NCI-H2107 (cell line): ENCODE results near the gene CIC.
"Not testable (repeated sequence)": the region's sequence is repeated elsewhere in the genome, so short reads cannot be mapped to it uniquely, and the experiment has no call there.

Experiments used
- DNase-seq: peaks from one replicate; lab custom pipeline; 2025; lab: John Stamatoyannopoulos, UW

Gene CIC

DNA sequence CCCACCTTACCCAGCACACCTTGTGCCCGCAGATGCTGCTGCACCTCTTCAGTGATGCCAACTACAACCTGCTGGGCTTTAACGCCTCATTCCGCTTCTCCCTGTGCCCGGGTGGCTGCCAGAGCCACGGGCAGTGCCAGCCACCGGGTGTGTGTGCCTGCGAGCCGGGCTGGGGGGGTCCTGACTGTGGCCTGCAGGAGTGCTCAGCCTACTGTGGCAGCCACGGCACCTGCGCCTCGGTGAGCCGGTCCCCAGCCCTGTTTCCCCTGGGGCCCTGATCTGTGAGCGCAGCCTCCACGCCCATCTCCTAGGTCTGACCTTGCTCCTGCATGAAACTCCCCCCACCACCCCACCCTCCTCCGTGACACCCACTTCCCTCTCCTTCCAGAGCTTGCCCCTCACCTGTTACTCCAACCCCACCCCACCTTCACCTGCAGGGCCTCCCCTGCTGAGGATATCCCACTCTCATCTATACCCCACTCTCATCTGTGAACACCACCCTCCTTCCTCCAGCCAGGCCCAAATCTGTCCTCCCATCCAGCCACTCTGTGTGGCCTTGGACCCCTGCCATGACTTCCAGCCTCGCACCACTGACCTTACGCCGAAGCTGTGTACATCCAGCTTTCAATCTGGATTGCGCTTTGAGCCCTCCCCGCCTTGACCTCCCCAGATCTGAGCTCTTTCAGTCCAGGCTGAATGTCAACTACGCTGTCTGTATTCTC is 65.1 kb downstream of the CIC start:
- no peak for DNase-seq

DNA sequence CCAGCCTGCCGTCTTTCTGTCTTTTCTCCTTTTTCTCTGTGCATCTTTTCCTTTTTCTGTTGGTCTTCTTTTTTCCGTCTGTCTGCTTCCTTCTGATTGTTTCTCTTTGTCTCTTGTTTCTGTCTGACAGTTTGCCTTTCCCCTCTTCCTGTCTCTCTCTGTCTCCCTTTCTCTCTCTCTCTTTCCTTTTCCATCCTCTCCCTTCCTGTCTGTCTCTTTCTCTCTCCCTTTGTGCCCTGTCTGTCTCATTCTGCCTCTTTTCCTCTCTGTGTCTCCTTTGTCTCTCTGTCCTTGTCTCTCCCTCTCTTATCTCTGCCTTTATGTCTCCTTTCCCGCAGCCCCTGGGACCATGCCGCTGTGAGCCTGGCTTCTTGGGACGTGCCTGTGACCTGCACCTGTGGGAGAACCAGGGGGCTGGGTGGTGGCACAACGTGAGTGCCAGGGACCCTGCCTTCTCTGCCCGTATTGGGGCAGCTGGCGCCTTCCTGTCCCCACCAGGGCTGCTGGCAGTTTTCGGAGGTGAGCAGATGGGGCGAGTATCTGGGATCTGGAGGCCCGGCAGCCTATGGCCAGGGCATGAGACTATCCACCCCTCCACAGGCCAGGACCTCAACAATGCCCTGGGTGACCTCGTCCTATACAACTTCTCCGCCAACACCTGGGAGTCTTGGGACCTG is 65.8 kb downstream of the CIC start:
- no peak for DNase-seq

DNA sequence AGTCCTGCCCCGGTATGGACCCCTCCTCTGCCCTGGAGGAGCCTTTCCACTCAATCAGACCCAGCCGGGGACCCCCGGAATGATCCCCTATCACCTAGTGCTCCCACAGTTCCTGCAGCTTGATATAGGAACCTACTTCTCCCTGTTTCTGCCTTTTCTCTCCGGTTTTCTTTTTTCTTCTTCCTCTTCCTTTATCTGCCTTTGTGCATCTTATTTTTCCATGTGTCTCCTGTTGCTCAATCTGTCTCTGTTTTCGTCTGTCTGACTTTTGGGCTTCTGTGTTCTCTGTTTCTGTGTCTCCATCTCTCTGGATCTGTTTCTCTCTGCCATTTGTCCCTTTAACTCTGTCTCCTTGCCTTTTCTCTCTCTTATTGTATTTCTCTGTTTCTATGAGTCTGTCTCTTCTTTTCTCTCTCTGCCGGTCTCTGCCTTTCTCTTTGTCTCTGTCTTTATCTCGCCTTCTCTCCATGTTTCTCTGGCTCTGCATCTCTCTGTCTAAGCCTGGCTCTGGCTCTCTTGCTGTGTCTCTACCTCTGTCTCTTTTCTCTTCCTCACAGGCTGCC is 66.4 kb downstream of the CIC start:
- DNase-seq = no peak

DNA sequence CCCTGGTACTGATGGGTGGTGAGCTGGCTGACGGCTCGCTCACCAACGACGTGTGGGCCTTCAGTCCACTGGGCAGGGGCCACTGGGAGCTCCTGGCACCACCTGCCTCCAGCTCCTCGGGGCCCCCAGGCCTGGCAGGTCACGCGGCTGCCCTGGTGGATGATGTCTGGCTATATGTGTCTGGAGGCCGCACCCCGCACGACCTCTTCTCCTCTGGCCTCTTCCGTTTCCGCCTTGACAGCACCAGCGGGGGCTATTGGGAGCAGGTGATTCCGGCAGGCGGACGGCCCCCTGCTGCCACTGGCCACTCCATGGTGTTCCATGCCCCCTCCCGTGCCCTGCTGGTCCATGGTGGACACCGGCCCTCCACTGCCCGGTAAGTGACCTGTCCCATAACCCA is 66.9 kb downstream of the CIC start:
- no peak for DNase-seq

DNA sequence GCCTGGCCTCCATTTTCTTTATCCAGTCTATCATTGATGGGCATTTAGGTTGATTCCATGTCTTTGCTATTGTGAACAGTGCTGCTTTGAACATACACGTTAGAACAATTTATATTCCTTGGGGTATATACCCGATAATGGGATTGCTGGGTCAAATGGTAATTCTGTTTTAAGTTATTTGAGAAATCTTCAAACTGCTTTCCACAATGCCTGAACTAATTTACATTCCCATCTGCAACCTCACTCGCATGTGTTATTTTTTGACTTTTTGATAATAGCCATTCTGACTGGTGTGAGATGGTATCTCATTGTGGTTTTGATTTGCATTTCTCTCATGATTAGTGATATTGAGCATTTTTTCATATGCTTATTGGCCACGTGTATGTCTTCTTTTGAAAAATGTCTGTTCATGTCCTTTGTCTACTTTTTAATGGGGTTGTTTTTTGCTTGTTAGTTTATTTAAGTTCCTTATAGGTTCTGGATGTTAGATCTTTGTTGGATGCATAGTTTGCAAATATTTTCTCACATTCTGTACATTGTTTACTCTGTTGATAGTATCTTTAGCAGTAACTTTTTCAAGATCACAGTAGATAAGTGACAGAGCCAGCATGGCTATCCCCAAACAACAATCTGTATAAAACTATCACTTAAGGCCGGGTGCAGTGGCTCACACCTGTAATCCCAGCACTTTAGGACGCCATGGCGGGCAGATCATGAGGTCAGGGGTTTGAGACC is 70.2 kb downstream of the CIC start:
- DNase-seq = not testable (repeated sequence)

DNA sequence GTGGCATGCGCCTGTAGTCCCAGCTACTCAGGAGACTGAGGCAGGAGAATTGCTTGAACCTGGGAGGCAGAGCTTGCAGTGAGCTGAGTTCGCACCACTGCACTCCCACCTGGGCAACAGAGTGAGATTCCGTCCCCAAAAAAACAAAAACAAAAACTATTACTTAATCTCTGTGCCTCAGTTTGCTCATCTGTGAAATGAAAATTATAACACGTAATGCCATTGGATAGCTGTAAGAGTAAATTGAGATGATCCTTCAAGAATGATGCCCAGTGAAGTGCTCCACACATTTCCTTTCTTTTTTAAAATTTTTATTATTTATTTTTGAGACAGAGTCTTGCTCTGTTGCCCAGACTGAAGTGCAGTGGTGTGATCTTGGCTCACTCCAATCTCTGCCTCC is 70.9 kb downstream of the CIC start:
- not testable (repeated sequence) for DNase-seq

DNA sequence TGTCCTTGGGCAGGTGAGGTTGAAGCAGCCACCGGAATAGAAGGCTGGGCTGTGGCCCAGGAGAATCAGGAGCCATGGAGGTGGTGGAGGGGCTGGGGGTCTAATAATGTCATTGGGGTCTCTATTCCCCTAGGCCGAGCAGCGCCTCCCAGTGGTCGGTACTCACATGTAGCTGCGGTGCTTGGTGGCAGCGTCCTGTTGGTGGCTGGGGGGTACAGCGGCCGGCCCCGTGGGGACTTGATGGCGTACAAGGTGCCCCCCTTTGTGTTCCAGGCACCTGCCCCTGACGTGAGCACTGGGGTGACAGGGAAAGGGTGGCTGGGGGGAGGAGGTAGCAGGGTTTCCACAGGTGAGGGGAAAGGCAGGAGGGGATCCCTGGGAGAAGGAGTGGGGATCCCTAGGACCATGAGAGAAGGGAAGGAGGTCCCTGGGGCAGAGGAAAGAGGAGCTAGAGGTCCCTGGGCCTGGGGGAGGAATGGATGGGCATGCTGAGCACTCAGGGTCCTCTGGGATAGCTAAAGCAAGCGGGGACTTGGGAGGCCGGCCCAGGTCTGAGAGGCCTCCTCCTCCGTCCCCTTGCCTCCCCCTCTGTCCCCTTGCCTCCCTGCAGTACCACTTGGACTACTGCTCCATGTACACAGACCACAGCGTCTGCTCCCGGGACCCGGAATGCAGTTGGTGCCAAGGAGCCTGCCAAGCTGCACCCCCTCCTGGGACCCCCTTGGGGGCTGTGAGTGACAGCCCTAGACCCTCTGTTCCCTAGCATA is 74.5 kb downstream of the CIC start:
- no peak for DNase-seq

DNA sequence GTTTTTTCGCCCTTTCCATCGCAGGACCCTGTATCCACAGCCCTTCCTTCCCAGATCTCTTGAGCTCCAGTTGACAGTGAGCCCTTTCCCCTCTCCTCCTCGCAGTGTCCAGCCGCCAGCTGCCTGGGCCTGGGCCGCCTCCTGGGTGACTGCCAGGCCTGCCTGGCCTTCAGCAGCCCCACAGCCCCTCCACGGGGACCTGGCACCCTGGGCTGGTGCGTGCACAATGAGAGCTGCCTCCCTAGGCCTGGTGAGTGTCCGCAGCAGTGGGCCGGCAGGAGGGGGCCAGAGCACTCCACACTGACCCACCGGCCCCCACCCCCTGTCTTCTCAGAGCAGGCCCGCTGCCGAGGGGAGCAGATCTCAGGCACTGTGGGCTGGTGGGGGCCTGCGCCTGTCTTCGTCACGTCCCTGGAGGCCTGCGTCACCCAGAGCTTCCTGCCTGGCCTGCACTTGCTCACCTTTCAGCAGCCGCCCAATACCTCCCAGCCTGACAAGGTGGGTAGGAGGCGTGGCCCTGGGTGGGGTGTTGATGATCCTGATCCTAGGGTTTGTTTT is 75.4 kb downstream of the CIC start:
- no peak for DNase-seq
